IPS-NIHi7 (cell line): ENCODE results near the gene SLC19A1.
A peak's percentile ranks its signal among the peaks of the same experiment; 100 is the strongest.

Source experiments
- DNase-seq: peaks from one replicate; pipeline ENCODE4 v3.0.0; 2012; ENCODE audit warnings: mixed read lengths; ENCODE audit errors: extremely low spot score

SLC19A1 gene

DNA sequence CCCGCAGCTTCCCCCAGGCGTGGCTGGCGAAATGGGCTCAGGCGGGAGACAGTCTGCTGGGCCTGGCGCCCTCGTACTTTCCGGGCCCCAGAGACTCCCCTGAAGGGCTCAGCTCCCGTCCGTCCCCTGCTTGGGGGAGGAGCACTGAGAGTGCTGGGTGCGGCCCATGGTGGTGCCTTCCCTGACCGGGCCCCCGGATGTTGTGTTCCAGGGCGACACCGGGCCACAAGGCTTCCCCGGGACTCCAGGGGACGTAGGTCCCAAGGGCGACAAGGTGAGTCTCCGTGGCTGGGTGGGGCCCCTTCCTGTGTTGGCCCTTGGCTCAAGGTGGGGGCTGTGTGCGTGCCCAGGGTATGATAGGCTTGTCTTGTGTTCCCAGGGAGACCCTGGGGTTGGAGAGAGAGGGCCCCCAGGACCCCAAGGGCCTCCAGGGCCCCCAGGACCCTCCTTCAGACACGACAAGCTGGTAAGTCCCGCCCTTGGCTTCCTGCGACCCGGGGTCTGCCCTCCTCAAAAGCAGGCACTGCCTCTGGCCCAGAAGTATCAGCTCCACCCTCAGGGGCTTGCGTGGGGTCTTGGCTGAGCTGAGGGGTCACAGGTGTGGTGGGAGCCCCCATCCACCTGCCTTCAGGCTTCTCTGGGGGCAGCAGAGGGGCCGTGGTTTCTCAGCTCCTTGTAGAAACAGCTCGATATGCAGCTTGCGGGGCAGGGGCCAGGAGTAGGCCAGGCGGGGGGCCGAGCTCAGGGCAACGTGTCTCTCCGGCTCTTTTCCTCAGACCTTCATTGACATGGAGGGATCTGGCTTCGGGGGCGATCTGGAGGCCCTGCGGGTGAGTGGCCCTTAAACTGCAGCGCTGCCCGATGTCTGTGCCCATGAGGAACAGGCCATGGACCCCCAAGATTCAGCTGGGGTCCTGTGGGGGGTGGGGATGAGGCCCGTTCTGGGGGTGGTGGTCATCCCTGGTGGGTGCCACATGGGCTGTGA lies 62.3 kb downstream of the SLC19A1 start:
- no peak for DNase-seq

DNA sequence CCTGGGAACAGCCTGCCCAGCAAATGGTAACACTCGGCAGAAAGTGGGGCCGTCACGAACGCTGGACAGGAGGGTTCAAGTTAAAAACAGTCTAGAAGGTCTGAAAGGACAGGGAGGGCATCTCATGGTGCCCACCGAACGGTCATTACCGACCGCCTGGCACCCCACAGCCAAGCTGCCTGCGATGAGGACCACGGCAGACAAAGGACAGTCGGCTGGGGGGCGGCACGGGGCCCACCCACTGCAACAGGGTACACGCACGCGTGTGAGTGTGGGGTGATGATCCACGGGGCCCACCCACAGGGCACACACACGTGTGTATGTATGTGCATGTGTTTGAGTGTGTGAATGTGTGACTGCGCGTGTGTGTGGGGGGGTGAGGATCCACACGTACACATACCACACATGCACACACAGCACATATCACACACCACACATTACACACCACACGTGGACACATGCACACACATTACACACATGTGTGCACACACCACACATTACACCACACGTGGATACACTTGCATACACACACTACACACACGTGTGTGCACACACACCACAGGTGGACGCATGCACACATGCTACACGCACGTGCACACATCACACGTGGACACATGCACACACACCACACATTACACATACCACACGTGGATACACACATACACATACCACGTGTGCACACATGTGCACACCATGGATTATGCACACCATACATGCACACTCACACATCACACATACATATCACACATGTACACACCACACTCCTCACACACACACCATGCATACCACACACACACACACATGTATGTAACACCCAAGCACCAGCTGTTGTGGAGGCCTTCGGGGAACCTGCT lies 63.2 kb downstream of the SLC19A1 start:
- no peak for DNase-seq

DNA sequence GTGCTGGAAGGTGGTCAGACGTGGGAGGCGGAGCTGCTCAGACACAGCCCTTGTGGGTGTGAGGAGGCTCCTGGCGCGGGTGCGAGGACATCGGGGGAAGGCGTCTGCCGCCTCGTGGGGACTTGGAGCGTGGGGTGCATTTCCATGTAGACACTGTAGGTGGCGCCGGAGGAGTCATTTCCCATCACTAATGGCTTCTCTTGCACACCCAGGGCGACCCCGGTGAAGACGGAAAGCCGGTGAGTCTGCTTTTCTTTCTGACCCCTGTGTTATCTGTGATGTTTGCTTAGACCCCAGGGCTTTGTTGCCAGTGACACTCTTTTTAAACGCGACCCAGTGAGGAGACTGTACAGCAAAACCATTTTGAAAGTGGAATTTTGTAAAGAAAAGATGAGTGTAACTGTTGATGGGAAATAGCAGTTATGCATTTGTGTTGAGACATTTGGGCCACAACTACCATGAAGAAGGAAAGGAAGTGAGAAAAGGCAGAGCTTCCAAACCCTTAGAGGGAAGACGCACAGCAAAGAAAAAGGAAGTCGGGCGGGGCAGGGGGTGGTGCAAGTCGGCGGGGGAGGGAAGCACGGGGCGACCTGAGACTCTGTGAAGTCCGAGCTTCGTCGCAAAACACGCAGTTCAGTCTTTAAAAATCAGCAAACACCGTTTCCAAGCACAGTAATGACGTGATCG lies 64.0 kb downstream of the SLC19A1 start:
- DNase-seq, result peak; percentile 85

DNA sequence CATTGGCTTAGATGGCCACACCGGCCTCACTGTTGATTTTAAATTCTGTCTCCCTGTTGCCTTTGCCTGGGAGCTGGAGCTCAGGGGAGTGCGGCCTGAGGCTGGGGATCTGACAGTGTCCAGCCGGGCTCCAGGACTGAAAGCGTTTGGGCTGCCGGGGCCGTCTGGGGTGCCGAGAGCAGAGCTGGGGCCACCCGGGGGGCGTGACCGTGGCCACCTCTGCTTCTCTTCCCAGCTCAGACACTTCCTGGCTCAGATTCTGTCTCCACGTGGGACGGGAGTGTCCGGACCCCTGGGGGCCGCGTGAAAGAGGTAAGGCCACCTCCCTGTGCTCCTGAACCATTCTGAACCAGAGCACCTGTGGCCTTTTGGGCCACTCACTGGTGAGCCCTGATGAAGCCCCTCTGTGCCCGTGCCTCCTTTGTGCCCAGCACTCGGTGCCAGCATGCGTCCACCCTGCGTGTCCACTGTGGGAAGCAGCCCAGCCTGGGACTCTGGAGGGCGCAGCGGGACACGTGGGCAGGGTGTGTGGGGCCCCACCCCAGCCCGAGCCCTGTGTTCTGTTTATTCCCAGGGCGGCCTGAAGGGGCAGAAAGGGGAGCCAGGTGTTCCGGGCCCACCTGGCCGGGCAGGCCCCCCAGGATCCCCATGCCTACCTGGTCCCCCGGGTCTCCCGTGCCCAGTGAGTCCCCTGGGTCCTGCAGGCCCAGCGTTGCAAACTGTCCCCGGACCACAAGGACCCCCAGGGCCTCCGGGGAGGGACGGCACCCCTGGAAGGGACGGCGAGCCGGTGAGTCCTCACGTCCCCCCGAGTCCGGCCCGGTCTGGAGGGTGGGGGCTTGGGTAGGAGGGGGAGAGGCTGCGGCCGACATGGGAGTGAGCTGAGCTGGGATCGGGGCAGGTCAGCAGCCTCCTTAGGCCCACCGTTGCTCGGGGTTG lies 64.8 kb downstream of the SLC19A1 start:
- DNase-seq, result no peak

DNA sequence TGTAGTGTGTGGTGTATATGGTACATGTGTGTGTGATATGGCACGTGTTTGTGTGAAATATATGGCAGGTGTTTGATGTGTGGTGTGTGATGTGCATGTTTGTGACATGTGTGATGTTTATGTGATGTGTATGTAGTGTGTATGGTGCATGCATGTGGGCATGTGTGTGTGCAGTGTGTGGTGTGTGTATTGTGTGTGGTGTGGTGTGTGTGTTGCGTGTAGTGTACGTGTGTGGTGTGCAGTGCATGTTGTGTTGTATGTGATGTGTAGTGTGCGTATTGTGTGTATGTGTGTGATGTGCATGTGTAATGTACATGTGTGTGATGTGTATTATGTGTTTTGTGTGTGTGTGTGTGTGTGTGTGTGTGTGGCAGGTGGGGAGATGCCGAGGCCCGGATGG lies 65.7 kb downstream of the SLC19A1 start:
- no peak for DNase-seq

DNA sequence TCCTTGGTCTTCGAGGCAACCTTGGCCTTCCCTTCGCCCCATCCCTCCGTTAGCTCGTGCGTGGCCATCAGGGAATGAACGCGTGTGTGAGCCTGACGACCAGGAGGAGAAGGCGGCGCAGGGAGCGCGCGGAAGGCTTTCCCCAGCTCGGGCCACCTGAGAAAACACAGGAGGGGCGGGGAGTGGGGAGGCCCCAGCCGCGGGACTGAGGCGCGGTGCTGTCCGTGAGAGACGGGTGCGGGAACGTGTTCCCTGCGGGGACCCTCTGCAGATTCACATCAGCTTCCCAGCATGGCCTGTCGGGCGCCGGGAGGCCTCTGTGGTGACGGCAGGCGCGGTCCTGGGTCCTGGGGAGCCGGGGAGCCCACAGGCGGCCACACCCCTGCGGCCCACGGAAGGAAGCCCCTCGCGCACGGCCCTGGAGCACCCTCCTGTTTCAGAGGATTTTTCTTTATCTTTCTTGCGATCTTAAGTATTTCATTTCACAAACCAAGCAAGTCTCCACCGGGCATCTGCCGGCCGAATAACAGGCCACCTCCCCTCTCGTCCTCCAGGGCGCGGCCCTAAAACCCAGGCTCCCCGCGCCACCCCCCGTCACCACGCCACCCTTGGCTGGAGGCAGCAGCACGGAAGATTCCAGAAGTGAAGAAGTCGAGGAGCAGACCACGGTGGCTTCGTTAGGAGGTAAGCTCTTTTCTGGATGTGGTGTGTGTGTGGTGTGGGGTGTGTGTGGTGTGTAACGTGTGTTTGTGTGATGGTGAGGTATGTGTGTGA lies 66.3 kb downstream of the SLC19A1 start:
- DNase-seq, result no peak

DNA sequence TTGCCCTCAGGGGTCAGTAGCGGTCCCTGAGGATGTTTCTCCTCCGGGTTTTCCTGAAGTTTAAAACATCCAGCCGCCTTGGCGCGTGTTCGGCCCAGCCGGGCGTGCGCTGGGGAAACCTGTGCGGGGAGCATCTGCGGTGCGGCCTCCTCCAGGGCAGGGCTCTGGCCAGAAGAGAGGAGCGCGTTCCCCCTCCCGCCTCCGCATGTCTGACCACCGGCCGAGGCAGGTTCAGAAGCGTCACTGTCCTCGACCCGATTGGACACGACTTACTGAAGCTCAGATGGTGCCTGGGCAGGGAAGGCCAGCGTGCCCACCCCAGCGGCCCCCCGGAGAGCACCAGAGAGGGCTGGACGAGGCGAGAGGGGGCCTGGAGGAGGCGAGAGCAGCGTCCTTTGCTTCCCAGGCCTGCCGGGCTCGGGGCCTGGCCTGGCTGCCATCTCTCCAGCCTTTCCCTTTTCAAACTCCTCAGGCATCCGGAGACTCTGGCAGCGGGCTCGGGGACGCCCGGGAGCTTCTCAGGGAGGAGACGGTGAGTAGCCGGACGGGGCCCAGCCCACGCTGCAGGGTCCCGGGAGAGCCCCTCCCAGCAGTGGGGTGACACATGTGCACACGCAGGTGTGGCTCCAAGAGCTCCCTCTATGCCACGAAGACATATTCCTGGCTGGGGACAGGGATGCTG lies 67.1 kb downstream of the SLC19A1 start:
- no peak for DNase-seq

DNA sequence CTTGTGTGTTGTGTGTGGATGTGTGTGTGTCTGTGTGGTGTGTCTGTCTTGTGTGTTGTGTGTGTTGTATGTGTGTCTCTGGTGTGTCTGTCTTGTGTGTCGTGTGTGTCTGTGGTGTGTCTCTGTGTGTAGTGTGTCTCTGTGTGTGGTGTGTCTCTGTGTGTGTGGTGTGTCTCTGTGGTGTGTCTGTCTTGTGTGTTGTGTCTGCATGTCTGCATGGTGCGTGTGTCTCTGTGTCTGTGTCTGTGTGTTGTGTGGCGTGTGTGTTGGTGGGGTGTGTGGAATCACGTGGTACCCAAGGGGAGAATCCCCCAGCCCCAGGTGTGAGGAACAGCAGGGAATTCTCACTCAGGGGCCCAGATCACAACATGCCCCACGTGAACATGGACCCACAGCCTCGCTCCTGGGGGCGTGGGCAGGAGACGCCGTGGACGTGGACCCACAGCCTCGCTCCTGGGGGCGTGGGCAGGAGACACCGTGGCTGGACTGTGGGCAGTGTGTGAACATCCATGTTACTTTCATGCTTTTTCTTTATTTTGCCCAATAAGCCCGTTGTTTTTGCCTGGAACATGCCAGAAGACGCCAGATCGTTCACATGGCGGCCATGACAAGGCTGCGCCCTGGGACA lies 67.8 kb downstream of the SLC19A1 start:
- DNase-seq, result no peak

DNA sequence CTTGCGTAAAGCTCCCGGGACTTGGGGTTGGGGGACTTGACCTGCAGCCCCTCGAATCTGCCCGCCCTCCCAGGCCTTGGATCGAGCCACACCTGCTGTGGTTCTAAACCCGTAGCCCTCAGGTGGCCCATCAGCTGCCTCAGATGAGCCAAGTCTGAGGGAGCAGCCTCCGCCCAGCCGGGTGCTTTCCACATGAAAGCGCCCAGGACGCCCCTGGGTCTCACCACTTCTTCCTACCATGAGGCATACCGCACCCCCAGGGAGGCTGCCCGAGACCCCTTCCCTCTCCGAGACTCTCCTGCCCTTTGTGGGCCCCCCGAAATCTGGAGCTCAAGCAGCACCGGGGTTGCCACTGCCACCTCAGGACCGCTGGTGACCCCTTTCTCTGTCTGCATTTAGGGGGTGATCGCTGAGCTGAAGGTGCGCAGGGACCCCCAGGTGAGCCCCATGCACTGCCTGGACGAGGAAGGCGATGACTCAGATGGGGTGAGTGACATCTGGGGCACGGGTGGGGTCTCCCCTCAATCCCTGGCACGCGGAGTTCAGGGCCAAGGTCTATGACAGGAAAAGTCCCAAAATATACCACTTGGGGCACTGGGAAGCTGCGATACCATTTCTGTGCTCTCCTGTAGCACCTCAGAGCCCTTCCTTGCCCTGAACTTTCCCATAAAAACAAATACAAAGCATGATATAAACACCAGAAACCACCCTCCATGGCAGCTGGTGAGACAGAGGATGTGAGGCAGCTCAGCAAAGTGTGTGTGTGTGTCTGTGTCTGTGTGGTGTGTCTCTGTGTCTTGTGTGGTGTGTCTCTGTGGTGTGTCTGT lies 68.5 kb downstream of the SLC19A1 start:
- no peak for DNase-seq

DNA sequence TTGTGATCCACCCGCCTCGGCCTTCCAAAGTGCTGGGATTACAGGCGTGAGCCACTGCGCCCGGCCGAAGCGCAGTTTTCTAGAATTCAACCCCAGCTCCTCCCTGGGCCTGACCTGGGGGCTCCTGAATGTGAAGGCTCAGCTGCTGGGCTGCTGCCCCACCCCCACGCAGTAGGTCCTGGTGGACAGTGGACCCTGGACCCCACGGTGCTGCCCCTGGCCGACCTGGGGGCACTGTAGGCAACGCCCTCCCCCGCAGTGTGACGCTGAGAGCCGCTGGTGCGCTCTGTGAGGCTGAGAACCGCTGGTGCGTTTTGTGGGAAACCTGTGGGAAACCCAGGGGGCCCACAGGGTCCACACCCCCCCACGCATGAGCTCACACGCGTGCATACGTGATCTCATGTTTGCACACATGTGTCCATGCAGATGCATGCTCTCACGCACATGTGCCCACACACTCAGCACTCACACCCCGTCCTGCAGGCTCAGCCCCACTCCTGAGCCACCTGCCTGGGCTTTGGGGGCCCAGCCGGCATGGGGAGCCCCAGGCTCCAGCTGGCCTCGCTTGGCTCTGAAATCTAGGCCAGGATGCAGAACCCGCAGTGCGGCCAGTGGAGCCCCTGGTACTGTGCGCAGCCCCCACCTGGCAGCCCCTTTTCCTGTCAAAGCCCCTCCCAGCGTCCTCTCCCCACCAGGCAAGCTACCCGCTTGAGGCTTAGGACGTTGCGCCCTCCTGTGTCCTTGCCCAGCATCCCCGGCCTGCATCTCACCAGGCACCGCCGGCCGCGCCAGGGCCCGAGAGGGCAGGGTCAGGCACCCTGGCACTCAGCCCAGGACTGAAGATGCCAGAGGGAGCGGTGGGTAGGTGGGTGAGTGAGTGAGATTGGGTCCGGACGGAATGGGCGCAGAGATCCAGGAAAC lies 69.5 kb downstream of the SLC19A1 start:
- no peak for DNase-seq

DNA sequence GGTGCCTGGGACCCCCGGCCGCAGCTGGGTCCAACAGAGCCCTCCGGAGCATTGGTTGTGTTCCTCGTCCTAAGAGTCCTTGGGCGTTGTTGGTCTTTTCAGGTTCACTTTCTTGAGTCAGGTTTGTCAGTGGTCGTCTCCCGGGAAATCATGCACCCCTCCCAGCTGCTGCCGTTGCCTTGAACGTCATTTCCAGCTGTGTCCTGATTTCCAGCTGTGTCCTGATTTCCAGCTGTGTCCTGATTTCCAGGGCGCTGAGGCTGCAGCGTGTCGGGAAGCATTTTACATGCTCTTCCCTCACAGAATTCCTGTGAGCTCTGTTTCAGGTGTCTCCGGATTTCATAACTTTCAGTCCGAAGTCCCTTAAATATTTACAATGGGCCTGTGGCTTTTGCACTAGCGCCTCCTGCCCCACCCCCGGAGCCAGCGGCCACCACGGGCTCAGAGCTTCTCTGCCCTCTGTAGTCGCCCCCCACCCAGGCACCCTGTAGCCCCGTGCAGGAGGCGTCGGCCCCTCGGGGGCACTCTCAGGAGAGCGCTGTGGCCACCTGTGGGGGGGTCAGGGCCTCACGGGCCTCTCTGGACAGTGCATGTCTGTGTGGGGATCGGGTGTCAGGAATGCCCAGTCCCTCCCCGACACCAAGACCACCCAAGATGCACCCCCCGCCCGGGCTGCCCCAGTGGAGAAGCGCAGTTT lies 70.6 kb downstream of the SLC19A1 start:
- no peak for DNase-seq

DNA sequence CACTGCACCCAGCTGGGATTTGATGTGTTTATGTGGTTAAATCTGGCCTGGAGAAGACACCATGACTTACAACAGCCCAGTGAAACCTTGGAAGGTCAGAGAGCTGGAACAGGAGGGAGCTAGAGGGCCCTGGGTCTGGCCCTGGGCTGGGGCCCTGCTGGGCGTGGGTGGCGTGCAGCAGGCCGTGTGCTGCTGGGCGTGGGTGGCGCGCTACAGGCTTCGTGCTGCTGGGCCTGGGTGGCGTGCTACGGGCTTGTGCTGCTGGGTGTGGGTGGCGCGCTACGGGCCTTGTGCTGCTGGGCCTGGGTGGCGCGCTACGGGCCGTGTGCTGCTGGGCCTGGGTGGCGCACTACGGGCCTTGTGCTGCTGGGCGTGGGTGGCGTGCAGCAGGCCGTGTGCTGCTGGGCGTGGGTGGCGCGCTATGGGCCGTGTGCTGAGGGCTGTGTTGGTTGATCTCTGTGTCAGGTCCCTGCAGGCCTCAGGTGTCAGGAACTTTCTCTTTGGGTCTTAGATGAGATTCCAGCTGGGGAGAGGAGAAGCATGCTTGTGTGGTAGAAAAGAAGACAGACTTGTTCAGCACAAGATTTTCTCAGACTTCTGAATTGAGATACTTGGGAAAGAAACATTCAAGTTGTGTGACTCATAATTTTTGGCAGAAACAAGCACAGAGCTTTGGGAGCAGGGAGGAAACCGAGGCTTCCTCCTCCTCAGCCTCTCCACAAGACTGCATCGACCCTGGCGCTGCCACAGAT lies 71.3 kb downstream of the SLC19A1 start:
- no peak for DNase-seq

DNA sequence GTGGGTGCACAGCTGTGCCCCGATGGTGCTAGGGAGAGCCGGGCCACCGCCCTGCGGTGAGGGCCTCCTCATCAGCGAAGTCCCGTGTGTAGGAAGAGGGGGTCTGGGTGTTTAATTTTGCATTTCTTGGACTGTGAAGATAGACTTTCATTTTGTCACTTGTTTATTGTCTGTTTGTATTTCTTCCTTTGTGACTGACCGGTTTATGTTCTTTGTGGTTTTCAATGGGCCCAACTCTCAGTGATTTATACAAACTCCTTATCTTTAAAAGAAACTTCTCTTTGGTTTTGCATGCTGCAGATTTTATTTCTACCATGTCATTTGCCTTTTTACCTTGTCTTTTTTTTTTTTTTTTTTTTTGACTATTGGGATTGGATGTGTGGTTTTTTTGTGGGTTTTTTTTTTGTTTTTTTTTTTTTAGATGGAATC lies 72.1 kb downstream of the SLC19A1 start:
- DNase-seq, result no peak

DNA sequence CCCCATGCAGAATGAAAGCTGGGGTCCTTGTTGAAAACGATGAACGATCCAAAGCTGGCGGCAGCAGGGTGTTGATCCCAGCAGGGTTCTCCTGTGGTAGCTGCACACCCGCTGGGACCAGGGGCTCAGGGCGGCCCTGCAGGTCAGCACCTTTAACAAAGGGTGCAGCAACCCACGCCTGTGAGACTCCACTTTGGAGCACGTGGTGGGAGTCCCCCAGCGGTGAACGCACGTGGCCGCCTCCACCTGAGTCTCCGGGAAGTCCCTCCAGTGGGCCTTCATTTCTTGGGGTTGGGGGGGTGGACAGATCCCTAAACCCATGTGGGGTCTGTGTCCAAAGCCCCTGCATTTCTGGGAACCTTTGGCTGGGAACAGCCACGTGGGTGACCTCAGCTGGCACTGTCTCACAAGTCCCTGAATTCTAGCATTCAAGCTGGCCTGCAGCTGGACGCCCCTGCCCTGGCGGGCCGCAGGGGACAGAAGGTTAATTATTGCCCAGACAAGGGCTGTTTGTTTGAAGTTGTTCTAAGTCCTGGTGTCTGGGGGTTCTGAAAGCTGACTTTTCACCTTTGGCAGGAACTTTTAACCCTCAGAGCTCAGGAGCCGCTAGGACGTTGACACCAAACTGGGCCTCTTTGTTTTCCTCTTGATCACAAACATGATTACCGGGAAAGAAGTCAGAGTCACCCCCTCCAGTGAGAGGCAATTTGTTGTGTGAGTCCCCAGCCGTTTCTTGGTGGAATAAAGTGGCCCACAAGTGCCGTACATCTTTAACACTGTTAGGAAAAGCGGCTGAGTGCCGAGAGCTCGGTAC lies 72.8 kb downstream of the SLC19A1 start:
- DNase-seq, result no peak

DNA sequence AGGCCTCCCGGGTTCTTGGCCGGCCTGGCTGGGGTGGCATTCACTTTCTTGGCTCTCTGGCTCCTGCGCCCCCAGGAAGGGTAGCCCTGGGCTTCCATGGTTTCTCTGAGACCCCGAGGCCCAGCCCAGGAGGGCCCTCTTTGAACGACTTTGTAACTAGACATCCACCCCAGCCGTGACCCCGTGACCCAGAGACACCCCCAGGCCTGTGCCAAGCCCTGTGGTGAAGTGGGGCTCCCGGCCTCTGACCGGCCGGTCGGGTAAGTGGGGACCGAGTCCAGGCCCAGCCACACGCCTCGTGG lies 73.3 kb downstream of the SLC19A1 start:
- DNase-seq, result no peak
